Fibroblast of the aortic adventitia (primary cell): ENCODE results near the gene EBP. TPM values are rescaled to one million over a fixed set of nuclear protein-coding genes. Genes with fewer than 3 reads are reported as not detected.
"Not testable (repeated sequence)": the region's sequence is repeated elsewhere in the genome, so short reads cannot be mapped to it uniquely, and the experiment has no call there.

Source experiments
- DNase-seq: peaks from one replicate; pipeline ENCODE4 v3.0.0-alpha.2; 2010; ENCODE audit warnings: low read depth
- H3K4me3 ChIP-seq: 2 replicates; pipeline ENCODE4 v1.5.1; 2011; ENCODE audit warnings: low read depth, mild to moderate bottlenecking, control low read depth, low read length, moderate library complexity
- total RNA-seq: library from RNA; depleted of rRNA; stranded (reverse); fragments of >200 nt; gene quantifications from 2 replicates; pipeline ENCODE4 v1.2.3, GENCODE V29; 2012; ENCODE audit warnings: low replicate concordance
- TF ChIP-seq, protein P1 (sequence below): IDR thresholded peaks from 2 replicates; pipeline ENCODE4 v1.5.1; 2011; ENCODE audit warnings: mild to moderate bottlenecking, low read length, control low read depth, inconsistent platforms; ENCODE audit not compliant: insufficient read depth

Gene EBP
- total RNA-seq, 1 donor: 49.2 TPM

DNA sequence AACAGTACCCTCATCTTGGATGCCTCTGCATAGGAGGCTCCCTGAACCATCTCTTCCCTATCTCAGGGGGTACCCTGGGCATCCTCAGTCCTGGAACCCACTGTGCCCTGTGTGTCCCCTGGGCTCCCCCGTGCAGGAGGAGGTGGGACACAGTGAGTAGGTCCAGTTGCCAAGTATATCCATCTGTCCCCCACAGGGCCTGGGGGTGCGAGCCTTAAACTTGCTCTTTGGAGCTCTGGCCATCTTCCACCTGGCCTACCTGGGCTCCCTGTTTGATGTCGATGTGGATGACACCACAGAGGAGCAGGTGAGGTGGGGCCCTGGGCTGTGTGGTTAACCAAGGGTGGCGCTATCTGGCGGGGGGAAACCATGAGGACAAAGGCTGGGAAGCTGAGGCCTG, 4.6 kb upstream of the EBP start:
- no peak for DNase-seq
- no peak overlapping the region for H3K4me3 ChIP-seq
- TF ChIP-seq, protein P1, sequence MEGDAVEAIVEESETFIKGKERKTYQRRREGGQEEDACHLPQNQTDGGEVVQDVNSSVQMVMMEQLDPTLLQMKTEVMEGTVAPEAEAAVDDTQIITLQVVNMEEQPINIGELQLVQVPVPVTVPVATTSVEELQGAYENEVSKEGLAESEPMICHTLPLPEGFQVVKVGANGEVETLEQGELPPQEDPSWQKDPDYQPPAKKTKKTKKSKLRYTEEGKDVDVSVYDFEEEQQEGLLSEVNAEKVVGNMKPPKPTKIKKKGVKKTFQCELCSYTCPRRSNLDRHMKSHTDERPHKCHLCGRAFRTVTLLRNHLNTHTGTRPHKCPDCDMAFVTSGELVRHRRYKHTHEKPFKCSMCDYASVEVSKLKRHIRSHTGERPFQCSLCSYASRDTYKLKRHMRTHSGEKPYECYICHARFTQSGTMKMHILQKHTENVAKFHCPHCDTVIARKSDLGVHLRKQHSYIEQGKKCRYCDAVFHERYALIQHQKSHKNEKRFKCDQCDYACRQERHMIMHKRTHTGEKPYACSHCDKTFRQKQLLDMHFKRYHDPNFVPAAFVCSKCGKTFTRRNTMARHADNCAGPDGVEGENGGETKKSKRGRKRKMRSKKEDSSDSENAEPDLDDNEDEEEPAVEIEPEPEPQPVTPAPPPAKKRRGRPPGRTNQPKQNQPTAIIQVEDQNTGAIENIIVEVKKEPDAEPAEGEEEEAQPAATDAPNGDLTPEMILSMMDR: no peak

DNA sequence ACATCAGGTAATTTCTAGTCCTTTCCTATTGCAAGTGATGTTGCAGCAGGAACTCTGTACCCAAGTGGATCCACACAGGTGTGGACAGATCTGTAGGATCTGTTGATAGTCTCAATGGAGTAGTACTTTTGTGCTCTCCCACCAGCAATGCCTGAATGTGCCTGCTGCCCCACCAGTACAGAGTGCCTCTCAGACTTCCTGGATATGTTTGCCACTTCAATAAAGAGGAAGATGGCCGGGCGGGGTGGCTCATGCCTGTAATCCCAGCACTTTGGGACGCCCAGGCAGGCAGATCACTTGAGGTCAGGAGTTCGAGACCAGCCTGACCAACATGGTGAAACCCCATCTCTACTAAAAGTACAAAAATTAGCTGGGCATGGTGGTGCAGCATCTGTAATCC, 2.1 kb upstream of the EBP start:
- not testable (repeated sequence) for H3K4me3 ChIP-seq, DNase-seq

DNA sequence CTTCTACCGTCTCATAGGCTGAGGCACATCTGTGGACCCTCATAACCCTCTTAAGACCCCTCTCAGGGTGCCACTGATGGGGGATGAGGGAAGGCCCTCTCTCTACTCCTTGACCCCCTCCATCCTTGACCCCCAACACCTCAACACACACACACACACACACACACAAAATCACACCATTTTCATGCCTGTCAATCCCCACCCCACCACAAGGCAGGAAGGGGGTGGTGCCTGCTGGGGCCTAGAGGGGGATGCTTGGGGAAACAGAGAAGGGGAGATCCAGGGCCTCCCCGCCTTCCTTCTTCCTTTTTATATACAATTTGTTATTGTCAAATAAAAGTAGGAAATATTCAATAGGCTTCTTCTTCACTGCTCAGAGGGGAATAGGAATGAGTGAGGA, 1.2 kb upstream of the EBP start:
- no peak for DNase-seq
- TF ChIP-seq, protein P1: no peak
- no peak overlapping the region for H3K4me3 ChIP-seq

DNA sequence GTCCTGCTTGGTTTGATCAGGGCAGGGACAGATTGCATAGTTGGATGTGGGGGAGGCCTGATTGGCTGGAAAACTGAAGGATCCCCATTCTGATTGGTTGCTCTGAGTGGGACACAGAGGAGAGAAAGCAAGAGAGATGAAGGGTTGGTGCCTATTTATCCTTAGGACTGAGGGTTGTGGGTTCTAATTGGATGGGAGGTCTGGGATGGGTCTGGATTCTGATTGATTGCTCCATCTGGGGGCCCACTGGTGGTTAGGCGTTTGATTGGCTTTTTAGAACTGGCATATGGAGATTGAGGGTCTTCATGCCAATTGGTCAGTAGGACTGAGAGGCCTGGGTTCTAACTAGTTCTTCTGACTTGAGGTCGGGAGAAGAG, 644 bp upstream of the EBP start:
- no peak for DNase-seq
- TF ChIP-seq, protein P1: no peak
- H3K4me3 ChIP-seq: no peak overlapping the region

DNA sequence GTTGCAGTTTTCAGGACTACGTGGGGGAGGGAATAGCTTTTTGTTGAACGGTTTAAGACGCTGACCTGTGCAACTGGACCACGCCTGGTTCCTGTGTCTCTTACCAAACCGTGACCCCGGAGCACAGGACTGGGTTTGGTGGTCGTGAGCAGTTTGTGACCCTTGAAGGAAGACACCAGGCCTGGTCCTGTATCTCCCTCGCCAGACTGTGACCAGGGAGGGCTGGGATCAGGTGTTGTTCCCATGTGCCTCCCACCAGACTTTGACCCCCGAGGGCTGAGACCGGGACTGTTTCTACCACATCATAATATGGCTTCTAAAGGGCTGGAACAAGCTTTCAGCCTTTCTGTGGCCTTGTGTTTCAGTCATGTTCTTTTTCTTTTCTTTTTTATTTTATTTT, 683 bp downstream of the EBP start:
- TF ChIP-seq, protein P1: no peak
- DNase-seq: no peak
- H3K4me3 ChIP-seq: peak overlapping the region; percentile 71

DNA sequence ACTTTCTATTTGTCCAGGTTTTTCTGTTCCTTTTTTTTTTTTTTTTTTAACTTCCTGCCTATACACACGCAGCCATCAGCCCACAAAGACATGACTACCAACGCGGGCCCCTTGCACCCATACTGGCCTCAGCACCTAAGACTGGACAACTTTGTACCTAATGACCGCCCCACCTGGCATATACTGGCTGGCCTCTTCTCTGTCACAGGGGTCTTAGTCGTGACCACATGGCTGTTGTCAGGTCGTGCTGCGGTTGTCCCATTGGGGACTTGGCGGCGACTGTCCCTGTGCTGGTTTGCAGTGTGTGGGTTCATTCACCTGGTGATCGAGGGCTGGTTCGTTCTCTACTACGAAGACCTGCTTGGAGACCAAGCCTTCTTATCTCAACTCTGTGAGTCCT, 2.1 kb downstream of the EBP start:
- no peak overlapping the region for H3K4me3 ChIP-seq
- DNase-seq: no peak
- TF ChIP-seq, protein P1: no peak

DNA sequence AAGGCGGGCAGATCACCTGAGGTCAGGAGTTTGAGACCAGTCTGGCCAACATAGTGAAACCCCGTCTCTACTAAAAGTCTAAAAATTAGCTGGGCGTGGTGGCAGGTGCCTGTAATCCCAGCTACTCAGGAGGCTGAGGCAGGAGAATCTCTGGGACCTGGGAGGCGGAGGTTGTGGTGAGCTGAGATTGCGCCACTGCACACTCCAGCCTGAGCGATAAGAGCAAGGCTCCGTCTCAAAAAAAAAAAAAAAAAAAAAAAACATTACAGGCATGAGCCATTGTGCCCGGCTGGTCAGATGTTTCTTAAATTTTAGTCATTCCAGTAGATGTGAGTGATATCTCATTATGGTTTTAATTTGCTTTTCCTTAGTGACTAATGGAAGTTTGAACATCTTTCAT, 4.2 kb downstream of the EBP start:
- DNase-seq: peak; percentile 33
- H3K4me3 ChIP-seq: not testable (repeated sequence)

DNA sequence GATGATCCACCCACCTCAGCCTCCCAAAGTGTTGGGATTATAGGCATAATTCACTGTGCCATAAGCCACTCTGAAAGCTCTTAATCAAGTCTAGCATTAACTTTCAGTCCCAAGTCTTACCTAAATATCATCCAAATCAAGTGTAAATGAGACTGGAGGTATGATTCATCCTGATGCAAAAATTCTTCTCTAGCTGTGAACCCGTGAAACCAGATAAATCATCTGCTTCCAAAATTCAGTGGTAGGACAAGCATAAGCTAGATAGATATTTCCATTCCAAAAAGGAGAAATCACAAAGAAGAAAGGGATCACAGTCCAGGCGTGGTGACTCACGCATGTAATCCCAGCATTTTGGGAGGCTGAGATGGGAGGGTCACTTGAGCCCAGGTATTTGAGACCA, 9.1 kb downstream of the EBP start:
- peak; percentile 50 for DNase-seq
- TF ChIP-seq, protein P1: no peak
- no peak overlapping the region for H3K4me3 ChIP-seq
